CD4-positive, alpha-beta T cell treated with Interleukin-4 for 4 hours (primary cell): ENCODE results near the gene TBC1D5.

Experiments
- DNase-seq: peaks from one replicate; pipeline ENCODE4 v3.0.0-alpha.2; 2020

TBC1D5 gene

GRCh38 chr3:17333446-17333845 is 409.0 kb downstream of the TBC1D5 start:
- DNase-seq, result no peak

DNA sequence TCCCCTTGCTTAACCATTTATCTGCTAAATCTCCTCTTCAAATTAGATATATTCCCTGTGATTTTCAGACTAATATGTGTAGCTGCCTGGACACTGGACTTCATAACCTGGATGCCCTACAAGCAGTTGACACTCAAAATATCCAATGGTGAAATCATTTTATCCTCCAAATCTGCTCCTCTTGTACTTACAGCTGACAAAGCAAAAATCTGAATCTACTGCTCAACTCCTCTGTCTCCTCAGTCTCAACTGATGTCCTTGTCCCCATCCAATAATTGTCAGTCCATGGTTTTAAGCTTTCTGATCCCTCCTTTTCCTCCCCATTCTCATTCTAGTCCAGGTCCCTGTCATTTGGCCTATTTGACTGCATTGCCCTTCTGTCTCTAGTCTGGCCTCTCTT is 411.8 kb downstream of the TBC1D5 start:
- DNase-seq, result no peak

- DNase-seq, result no peak
Measured at GRCh38 chr3:17329927-17330326, 412.5 kb downstream of the TBC1D5 start.

DNA sequence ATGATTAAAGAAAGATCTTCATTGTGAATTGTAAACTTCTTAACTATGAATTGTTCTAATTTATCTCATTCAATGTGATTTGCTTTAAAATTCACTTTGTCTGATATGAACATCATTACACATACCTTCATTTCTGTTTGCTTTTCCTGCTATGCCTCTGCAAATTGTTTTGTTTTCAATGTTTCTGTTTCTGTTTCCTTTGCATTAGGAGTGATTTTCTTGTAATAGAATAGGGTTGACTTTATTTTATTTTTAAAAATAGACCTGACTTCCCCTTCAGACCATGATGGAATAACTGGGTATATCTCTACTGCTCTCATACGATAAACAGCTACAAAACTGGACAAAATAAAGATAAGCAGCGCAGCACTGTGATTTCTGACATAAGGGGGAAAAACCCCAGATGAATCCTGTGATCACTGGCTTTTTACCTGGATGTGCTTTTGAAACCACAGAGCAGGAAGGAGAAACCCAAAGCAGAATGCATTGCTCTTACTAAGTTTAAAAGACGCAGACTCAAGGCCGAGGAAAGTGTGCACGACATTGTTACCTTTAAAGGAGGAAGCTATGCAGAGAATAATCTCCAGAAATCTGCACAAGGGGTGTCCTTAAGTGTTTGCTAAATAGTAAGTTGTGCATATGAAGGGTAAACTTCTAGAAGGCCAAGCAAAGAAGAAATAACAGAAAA is 420.2 kb downstream of the TBC1D5 start:
- no peak for DNase-seq

DNA sequence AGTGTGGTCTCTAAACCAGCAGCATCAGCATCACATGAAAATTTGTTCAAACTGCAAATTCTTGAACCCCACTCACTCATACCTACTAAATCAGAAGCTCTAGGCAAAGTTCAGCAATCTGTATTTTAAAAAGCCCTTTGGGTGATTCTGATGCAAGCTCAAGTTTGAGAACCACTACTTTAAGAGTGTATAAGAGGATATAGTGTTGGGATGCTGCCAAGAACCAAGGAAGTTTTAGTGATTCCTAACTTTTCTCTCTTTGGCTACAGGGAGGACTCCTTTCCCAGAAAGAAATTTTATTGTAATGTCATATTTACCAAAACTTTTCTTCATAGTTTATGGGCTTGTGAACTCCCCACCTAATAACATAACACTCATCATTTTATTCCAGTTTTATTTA is 422.2 kb downstream of the TBC1D5 start:
- DNase-seq, result no peak

GRCh38 chr3:17315897-17316296 is 426.5 kb downstream of the TBC1D5 start:
- no peak for DNase-seq

DNA sequence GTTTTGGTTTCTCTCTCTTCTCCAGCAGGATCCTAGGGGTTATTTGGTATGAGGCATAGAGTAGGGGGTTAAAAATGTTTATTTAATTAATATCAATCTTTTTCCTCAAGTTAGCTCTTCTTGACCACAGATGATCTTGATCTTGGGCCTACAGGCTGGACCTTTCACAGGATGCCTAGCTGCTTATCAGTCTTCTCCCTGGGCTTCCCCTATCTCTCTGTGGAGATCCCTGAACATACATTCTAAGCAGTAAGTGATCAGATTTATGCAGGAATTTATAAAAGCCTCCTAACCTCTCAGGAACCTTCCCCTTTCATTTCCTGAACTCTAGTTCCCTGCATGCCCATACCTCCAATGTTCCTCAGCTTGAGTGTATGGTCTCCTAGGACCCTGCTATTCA is 428.3 kb downstream of the TBC1D5 start:
- no peak for DNase-seq

GRCh38 chr3:17313746-17314145 is 428.7 kb downstream of the TBC1D5 start:
- no peak for DNase-seq

DNA sequence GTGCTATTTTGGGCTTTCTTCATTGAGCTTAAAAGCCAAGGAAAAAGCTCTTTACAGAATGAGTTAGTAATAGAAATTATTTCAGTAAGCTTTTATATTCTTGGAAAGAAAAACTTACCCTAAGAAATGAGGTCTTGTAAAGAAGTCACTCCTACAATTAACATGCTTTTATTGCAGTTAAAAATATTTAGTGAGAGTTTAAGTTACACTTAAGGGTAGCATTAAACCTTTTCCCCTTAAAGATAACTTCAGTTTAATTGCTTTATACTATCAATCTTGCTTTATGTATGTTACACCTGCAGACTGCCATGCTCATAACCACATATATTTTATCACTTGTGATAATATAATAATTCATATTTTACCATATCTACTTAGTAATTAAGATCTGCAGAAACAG is 431.4 kb downstream of the TBC1D5 start:
- DNase-seq, result no peak

DNA sequence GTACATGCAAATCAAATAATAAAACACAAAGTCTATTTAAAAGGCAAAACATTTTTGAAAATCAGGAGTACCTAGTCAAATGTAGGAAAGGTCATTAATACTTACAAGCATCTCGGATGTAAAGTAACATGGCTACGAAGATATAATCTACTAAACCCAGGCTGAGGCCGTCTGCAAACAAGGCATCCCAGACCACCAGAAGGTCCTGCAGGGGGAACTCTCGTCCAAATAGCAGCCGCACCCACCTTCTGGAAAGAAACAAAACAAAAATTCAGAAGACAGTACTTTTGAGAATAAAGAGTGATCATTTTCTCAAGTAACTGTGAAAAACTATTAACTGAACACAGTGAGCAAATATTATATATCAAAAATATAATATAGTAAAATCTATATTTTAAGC is 434.5 kb downstream of the TBC1D5 start:
- DNase-seq, result no peak

DNA sequence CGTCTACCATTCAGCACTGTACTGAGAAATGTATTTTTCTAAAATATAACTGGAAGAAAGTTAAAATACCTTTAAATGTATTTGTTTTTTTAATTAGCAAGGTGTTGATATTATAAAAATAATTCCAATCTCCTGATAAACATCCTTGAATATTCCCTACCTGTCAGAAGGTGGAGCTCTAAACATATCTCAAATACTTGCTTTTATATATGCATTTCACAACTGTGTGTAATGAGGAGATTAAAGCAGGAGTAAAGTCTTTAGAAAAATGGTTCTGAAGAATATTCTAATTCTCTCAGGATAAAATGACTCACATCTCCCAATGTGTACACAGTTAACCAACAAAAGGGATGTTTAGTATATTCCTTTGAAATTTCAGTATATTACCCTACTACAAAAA is 434.9 kb downstream of the TBC1D5 start:
- DNase-seq, result no peak

DNA sequence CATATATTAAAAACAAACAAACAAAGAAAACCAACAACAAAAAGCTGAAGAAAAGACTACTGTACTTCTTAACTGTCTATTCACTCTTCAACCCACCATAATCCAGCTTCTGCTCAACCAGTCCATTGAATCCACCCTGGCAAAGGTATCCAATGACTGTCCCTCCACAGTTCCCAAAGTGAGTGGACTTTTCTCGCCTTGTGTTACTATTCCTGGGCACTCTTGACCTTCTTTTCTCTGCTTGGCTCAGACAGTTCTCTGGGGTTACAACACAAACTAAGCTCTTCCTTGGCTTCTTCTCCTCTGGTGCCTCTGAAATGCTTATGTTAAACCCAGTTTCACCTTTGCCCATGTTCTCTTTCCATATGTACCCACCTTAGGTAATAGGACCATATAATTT is 437.5 kb downstream of the TBC1D5 start:
- no peak for DNase-seq

- no peak for DNase-seq
Measured at GRCh38 chr3:17302774-17303173, 439.7 kb downstream of the TBC1D5 start.

DNA sequence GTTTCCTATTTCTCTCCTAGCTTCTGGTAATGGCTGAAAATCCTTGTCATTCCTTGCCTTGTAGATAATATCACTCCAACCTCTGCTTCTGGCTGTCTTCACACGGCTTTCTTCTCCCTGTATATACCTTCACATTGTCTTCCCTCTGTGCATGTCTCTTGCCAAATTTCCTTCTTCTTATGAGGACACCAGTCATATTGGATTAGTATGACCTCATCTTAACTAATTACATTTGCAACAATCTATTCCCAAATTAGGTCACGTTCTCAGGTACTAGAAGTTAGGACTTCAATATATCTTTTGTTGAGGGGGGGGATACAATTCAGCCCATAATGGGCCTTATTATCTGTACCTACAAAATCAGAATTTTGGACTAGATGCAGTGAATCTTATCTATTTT is 440.3 kb downstream of the TBC1D5 start:
- no peak for DNase-seq

DNA sequence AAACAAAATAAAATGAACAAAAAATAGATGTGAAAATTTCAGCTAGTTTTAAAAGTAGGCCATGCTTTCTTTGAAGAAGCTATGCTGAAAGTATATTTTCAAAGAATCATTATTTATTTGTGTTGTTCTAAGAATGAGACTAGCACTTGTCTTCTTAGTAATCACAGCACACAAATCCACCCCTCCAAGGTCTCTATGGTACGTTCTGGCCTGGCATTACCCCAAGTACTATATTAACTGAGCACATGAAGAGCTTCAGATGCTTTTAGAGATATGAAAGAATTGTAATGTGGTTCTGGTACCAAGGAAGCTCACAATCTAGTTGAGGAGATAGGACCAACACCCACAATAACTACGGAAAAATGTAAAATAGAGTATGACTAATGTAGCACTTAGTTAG is 441.2 kb downstream of the TBC1D5 start:
- DNase-seq, result no peak

- no peak for DNase-seq
Measured at GRCh38 chr3:17300441-17300840, 442.0 kb downstream of the TBC1D5 start.

DNA sequence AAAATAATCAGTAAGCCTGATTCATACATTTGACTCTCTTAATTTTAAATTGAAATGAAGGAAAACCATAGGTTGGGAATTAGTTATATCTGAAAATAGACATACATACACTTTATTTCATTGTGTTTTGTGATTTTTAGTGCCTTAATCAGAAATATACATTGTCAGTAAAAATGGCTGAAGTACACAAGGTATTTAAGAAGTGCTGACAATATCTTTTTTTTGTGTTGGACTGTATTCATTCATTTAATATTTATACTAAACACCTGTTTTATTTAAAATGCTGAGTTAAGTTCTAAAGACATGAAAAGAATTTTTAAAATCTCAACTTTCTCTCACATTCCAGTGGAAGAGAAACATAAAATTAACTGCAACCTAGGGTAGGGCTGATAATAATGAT is 444.4 kb downstream of the TBC1D5 start:
- DNase-seq, result no peak

DNA sequence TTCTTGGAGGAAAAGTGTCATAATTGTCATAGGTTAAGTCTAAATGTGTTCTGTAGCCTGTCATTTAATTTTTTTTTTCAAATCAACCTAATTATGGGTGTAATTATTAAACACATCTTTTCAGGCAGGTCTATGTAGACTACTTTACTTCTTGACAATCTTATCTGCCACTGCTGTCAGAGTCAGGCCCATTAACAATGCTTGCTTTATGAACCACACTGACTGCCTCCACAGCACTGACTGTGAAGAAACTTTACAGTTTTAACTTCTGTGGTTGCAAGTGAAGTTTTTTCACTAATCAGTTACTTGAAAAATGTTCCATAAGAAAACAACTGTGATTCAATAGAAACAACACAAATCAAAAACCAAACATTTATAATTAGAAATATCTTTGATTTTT is 449.9 kb downstream of the TBC1D5 start:
- DNase-seq, result no peak

GRCh38 chr3:17290894-17291293 is 451.5 kb downstream of the TBC1D5 start:
- DNase-seq, result no peak

DNA sequence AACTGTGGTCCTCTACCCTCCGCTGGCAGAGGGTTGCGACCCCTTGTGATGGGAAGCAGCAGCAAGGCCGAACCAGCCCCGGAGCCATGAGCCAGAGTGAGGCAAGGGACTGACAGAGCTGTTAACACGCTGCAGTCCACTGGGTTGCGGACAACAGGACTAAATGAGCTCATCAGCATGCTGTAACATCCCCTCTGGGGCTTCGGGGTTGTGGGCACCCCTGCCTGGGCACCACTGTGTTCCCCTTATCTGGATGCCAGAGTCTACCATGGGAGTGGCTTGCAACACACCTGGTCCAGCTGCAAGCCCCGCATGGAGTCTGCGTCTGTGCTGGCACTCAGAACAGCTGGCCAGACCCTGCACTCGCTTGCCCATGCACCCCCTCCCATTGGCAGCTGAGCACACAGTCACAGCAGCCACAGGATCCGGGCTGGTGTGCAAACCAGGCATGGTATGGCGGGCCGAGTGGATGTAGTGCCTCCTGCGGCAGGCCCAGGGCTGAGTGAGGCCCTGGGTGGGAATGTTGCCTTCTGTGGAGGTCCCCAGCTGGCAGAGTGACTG is 453.5 kb downstream of the TBC1D5 start:
- DNase-seq, result no peak

GRCh38 chr3:17287006-17287689 is 455.3 kb downstream of the TBC1D5 start:
- DNase-seq, result no peak

DNA sequence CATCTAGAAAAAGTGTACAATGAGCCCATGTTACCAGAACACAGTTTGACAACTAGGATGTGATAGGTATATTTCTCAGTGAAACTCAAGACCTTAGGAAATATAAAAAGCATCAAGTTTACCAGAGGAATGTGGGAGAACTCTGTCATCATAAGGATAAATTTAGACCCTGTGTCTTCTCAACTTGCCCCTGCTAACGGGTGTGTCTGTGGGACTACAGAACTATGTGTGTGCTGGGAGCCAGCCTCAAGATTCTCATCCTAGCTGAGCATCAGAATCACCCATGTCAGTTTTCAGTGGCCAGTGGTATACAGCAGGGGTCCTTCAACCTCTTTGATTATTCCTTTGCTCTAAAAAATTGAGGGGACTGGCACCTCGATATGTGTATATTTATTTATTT is 464.4 kb downstream of the TBC1D5 start:
- no peak for DNase-seq

GRCh38 chr3:17266846-17267245 is 475.6 kb downstream of the TBC1D5 start:
- no peak for DNase-seq

- DNase-seq, result no peak
Measured at GRCh38 chr3:17261627-17262369, 480.6 kb downstream of the TBC1D5 start.
